DOHH2 (cell line): ENCODE measurements around the gene EPHA8.

ENCODE experiments used
- CTCF ChIP-seq: fragments of 200-600 bp; sonication (generic); IDR thresholded peaks from one replicate; pipeline ENCODE4 v1.5.1; 2014; ENCODE audit warnings: antibody characterized with exemption, mild to moderate bottlenecking, low read depth, low read length; ENCODE audit not compliant: poor library complexity, severe bottlenecking
- EZH2phosphoT487 ChIP-seq: fragments of 200-600 bp; sonication (generic); IDR thresholded peaks from 2 replicates; pipeline ENCODE4 v1.6.1; 2017; ENCODE audit warnings: borderline replicate concordance, mild to moderate bottlenecking, antibody characterized with exemption, low read length, moderate library complexity, mixed read lengths

- TF ChIP-seq CTCF (no peak), EZH2phosphoT487 (no peak)
Measured at GRCh38 chr1:22557341-22557950, 5.8 kb upstream of the EPHA8 start.
